Gastrocnemius medialis (tissue), 4 donors: Measurements from ENCODE around the gene RYR2.

Experiments used
- CTCF ChIP-seq, 5 experiments: fragments of 450-650 bp in 3 of 5; fragments of 200-600 bp in 2 of 5; sonication (generic) in 2 of 5; IDR thresholded peaks in 4 of 5; conservative IDR thresholded peaks in 1 of 5; 1 replicate in 4 of 5; 2 replicates in 1 of 5; pipeline ENCODE4 v1.5.1; 2016 to 2019; ENCODE audit warnings: antibody characterized with exemption in 5 of 5, mild to moderate bottlenecking in 3 of 5, moderate library complexity in 3 of 5
- POLR2A ChIP-seq, 2 donors: fragments of 450-650 bp; IDR thresholded peaks; one replicate each; pipeline ENCODE4 v1.6.1; 2017; ENCODE audit warnings: antibody characterized with exemption in 2 of 2, mild to moderate bottlenecking in 2 of 2, moderate library complexity in 2 of 2

DNA sequence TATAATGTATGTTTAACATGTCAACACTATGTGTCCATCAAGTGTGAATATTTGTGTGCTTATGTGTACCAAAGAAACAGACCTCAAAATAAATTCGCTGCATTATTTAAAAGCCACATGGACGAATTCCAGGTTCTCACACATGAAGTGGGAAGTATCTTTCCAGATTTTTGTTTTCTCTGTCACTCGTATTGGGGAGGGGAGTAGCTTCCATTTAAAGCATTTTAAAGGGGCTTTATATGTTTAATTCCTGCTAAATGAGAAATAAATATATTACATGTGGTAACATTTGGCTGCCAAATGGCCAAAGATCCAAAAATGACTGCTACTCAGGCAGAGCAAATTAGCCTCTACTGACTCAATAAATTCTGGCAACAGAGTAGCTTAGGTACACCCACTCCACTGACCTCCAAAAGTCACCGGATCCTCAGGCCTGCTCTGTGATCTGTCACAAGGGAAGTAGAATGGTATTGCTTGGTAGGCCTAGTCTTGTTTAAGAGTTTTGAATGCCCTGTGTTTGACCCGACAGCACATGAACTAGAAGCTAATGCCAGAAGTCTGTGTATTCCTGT, 670.7 kb downstream of the RYR2 start:
- TF ChIP-seq CTCF (IDR thresholded peaks at IDR 0.05 in 4 of 5, conservative IDR thresholded peaks at IDR 0.05 in 1 of 5) (no peak), POLR2A (IDR thresholded peaks at IDR 0.05) (no peak)
